Stimulated activated naive CD8-positive, alpha-beta T cell treated with anti-CD3 and anti-CD28 coated beads, Interleukin-15, amount 100 ng/mL, for 72 hours (primary cell): ENCODE data around the gene GLT8D1.
"Not testable (repeated sequence)": the region's sequence is repeated elsewhere in the genome, so short reads cannot be mapped to it uniquely, and the experiment has no call there.

ENCODE experiments used
- ATAC-seq: fragments of 150-1000 bp; cut with Tn5 transposase; 2 replicates; pipeline ENCODE4 v1.10.0; 2021; ENCODE audit warnings: mild to moderate bottlenecking, moderate library complexity
- DNase-seq, 2 donors: peaks; one replicate each; pipeline ENCODE4 v3.0.0; 2021 to 2022
- H3K27ac Mint-ChIP-seq, 2 donors: one replicate each; pipeline ENCODE4 v1.8.0; 2022; ENCODE audit warnings: mild to moderate bottlenecking in 2 of 2, mixed read lengths in 2 of 2, moderate library complexity in 2 of 2
- H3K27me3 Mint-ChIP-seq: one replicate; pipeline ENCODE4 v1.8.0; 2022; ENCODE audit warnings: mixed read lengths
- H3K4me1 Mint-ChIP-seq: one replicate; pipeline ENCODE4 v1.8.0; 2022; ENCODE audit warnings: mild to moderate bottlenecking, mixed read lengths
- H3K4me3 Mint-ChIP-seq, 2 donors: one replicate each; pipeline ENCODE4 v1.8.0; 2022; ENCODE audit warnings: mild to moderate bottlenecking in 2 of 2, mixed read lengths in 2 of 2, moderate library complexity in 1 of 2
- H3K9me3 Mint-ChIP-seq, 2 donors: one replicate each; pipeline ENCODE4 v1.8.0; 2022; ENCODE audit warnings: mixed read lengths in 2 of 2

GLT8D1 gene

DNA sequence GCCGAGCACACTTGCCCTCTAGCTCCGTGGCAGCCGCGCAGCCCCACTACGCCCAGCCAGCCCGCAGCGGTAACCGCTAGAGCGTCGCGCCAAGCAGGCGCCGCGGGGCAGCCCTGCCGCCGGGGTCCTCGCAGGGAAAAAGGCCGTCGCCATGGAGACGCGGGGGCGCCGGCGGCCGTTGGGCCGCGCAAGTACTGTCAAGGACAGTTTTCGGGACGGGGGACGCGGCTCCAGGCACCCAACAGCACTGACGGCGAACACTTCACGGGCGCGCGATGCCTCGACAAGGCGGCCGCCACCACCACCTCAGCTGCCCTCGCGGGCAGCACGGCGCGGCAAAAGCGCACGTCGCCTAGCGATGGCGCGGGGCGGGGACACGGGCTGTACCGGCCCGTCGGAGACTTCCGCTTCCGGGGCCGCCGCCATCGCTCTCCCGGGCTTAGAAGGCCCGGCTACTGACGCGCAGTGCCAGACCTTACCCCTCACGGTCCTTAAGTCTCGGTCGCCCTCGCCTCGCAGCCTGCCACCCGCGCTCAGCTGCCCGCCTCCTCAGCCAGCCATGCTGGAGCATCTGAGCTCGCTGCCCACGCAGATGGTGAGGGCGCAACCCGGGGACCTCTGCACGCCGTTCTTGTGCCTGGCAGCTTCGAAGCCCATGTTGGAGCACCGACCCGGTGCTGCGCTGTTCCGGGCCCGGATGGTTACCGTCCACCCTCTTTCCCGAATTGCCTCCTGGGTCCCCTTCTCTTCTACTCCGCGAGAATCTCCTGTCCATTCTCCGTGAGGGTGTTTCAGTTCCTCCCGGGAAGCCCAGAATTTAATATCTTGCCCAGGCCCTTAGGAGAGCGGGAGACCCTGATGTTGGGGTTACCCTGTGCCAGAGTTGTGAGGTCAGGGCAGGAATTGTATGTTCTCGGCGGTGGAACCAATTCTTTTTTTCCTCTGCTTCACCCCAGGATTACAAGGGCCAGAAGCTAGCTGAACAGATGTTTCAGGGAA lies at the start of gene GLT8D1, which contains the start of gene SPCS1:
GLT8D1 (minus strand) TSS at position 104 of the 999 bp plus-strand sequence. CDS start 5,331 bp downstream, outside the sequence.
SPCS1 (plus strand) TSS at position 419 of the 999 bp plus-strand sequence; CDS start at position 560, 141 bp downstream.
- Mint-ChIP-seq H3K27me3 (no peaks in the 10 kb centered on the region), H3K4me3 (peak within 1 kb of the TSS; percentile 97 to 98)
- peak; percentile 87 to 89 for DNase-seq

DNA sequence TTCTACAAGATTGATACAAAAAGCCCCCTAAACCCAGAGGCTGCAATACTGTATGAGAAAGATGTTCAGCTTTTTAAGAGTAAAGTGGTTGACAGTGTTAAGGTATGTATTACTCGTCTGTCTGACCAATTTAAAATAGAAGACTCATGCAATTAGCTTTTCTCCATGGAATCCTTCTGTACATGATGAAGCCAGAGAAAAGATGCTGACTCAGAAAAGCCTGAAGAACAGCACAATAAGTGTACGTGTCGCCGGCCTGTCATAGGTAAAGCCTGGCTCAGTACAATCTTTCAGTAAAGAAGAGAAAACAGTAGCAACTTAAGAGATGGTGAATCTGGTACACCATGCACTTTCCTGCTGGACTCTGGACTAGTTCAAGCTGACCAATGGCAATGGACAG lies 48.8 kb upstream of the GLT8D1 start:
- H3K4me3 Mint-ChIP-seq = no peak overlapping the region
- H3K27me3 Mint-ChIP-seq = no peaks in the 10 kb centered on the region
- H3K27ac Mint-ChIP-seq = no peak overlapping the region
- DNase-seq (no peak), ATAC-seq (no peak)
- no peaks in the 10 kb centered on the region for H3K9me3 Mint-ChIP-seq
- no peaks in the 10 kb centered on the region for H3K4me1 Mint-ChIP-seq

More for the DNA sequence above, at the start of gene GLT8D1, which contains the start of gene SPCS1:
- peaks cover 32% of the 10 kb centered on the region for H3K4me1 Mint-ChIP-seq
- no peaks in the 10 kb centered on the region for H3K9me3 Mint-ChIP-seq
- peak; percentile 96 for ATAC-seq
- H3K27ac Mint-ChIP-seq = peak within 1 kb of the TSS; percentile 94 to 97

- H3K4me3 Mint-ChIP-seq = no peak overlapping the region
- H3K27ac Mint-ChIP-seq = no peak overlapping the region
- H3K4me1 Mint-ChIP-seq = no peaks in the 10 kb centered on the region
- no peaks in the 10 kb centered on the region for H3K27me3 Mint-ChIP-seq
- H3K9me3 Mint-ChIP-seq = no peaks in the 10 kb centered on the region
- ATAC-seq (no peak), DNase-seq (no peak)
Observed at GRCh38 chr3:52752045-52752660, 46.6 kb upstream of the GLT8D1 start.

- Mint-ChIP-seq H3K27ac (no peak overlapping the region), H3K9me3 (no peaks in the 10 kb centered on the region), H3K4me1 (no peaks in the 10 kb centered on the region), H3K27me3 (no peaks in the 10 kb centered on the region), H3K4me3 (no peak overlapping the region)
- no peak for ATAC-seq
- no peak for DNase-seq
Observed at GRCh38 chr3:52743721-52744120, 38.1 kb upstream of the GLT8D1 start.

DNA sequence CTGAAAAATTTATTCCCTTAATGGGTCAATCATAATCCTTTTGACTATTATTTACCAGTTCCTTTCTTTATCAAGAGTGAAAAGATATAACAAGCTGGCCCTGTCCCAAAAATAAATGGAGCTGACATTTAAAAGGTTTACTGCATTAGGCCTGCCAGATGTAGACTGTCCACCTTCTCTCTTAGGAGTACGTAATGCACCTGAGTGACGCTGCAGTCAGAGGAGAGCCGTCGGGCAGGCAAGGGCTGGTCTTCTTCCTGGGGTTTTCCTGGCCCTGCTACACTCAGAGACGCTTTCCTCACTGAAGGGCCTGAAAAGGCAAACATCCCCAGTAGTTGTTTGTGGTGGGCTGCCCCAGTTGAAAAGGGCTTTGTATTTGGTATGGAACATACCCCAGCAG lies 37.6 kb upstream of the GLT8D1 start:
- no peaks in the 10 kb centered on the region for H3K4me1 Mint-ChIP-seq

GRCh38 chr3:52742418-52743041 lies 36.9 kb upstream of the GLT8D1 start:
- ATAC-seq = no peak
- H3K9me3 Mint-ChIP-seq = no peaks in the 10 kb centered on the region
- no peaks in the 10 kb centered on the region for H3K4me1 Mint-ChIP-seq
- DNase-seq = peak in 1 of 2 donors; percentile 4
- no peaks in the 10 kb centered on the region for H3K27me3 Mint-ChIP-seq
- no peak overlapping the region for H3K27ac Mint-ChIP-seq
- no peak overlapping the region for H3K4me3 Mint-ChIP-seq

More for the DNA sequence above, 37.6 kb upstream of the GLT8D1 start:
- Mint-ChIP-seq H3K27ac (peak overlapping the region in 1 of 2 donors; percentile 36), H3K27me3 (no peaks in the 10 kb centered on the region), H3K9me3 (no peaks in the 10 kb centered on the region), H3K4me3 (no peak overlapping the region)
- ATAC-seq (no peak), DNase-seq (no peak)

- Mint-ChIP-seq H3K9me3 (no peaks in the 10 kb centered on the region), H3K4me3 (no peak overlapping the region), H3K27me3 (no peaks in the 10 kb centered on the region), H3K27ac (no peak overlapping the region), H3K4me1 (no peaks in the 10 kb centered on the region)
- no peak for DNase-seq
- ATAC-seq = no peak
Observed at GRCh38 chr3:52739730-52740129, 34.1 kb upstream of the GLT8D1 start.

GRCh38 chr3:52733256-52733891 lies 27.8 kb upstream of the GLT8D1 start:
- Mint-ChIP-seq H3K9me3 (peaks cover 0 to 33% of the 10 kb centered on the region in 2 donors), H3K4me3 (no peak overlapping the region), H3K27ac (no peak overlapping the region), H3K27me3 (no peaks in the 10 kb centered on the region), H3K4me1 (peaks cover 10% of the 10 kb centered on the region)
- no peak for ATAC-seq
- DNase-seq = no peak

DNA sequence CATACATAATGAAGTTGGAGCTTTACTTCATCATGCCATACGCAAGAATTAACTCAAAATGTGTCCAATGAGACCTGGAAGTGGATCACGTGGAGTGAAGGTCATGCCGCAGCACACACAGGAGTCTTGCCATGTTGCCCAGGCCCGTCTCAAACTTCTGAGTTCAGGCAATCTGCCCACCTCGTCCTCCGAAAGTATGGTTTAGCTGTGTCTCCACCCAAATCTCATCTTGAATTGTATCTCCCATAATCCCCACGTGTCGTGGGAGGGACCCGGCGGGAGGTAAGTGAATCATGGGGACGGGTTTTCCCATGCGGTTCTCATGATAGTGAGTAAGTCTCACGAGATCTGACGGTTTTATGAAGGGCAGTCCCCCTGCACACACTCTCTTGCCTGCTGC lies 26.0 kb upstream of the GLT8D1 start:
- Mint-ChIP-seq H3K27me3 (no peaks in the 10 kb centered on the region), H3K9me3 (peaks cover 0 to 33% of the 10 kb centered on the region in 2 donors), H3K4me3 (no peak overlapping the region), H3K4me1 (peaks cover 10% of the 10 kb centered on the region), H3K27ac (no peak overlapping the region)
- DNase-seq (no peak), ATAC-seq (no peak)

DNA sequence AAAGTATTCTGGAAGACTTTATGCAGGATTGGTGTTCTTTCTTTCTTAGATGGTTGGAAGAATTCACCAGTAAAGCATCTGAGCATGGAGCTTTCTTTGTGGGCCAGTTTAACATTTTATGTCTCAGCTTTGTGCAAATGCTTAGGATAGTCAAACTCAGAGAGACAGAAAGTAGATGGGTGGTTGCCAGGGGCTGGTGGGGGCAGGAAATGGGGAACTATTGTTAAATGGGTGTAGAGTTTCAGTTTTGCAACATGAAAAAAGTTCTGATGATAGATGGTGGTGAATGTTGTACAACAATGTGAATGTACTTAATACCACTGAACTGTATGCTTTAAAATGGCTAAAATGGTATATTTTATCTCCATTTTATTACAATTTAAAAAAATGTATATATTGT lies 25.1 kb upstream of the GLT8D1 start:
- Mint-ChIP-seq H3K4me1 (peaks cover 10% of the 10 kb centered on the region), H3K27me3 (no peaks in the 10 kb centered on the region), H3K4me3 (no peak overlapping the region), H3K9me3 (peaks cover 0 to 33% of the 10 kb centered on the region in 2 donors), H3K27ac (no peak overlapping the region)
- DNase-seq (no peak), ATAC-seq (peak; percentile 37)

- peaks cover 0 to 33% of the 10 kb centered on the region in 2 donors for H3K9me3 Mint-ChIP-seq
- H3K27ac Mint-ChIP-seq, DNase-seq, H3K4me3 Mint-ChIP-seq, H3K27me3 Mint-ChIP-seq, ATAC-seq: not testable (repeated sequence)
- peaks cover 10% of the 10 kb centered on the region for H3K4me1 Mint-ChIP-seq
Observed at GRCh38 chr3:52728753-52729152, 23.2 kb upstream of the GLT8D1 start.

- ATAC-seq = no peak
- DNase-seq = no peak
- Mint-ChIP-seq H3K27me3 (no peaks in the 10 kb centered on the region), H3K9me3 (peaks cover 0 to 7% of the 10 kb centered on the region in 2 donors), H3K4me1 (peaks cover 25% of the 10 kb centered on the region), H3K4me3 (no peak overlapping the region), H3K27ac (no peak overlapping the region)
Observed at GRCh38 chr3:52724511-52724910, 18.9 kb upstream of the GLT8D1 start.

- Mint-ChIP-seq H3K4me3 (no peak overlapping the region), H3K4me1 (peaks cover 25% of the 10 kb centered on the region), H3K27ac (no peak overlapping the region), H3K27me3 (no peaks in the 10 kb centered on the region), H3K9me3 (peaks cover 0 to 3% of the 10 kb centered on the region in 2 donors)
- no peak for DNase-seq
- ATAC-seq = no peak
Observed at GRCh38 chr3:52723935-52724334, 18.3 kb upstream of the GLT8D1 start.

DNA sequence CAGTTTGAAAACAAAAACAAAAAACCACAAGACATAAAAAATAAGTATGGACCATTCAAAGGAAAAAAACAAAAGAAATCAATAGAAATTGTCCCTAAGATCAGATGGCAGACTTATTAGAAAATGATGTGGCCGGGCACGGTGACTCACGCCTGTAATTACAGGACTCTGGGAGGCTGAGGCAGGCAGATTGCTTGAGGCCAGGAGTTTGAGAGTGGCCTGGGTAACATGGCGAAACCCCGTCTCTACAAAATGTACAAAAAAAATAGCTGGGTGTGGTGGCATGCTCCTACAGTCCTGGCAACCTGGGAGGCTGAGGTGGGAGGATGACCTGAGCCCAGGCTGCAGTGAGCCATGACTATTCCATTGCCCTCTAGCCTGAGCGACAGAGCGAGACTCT lies 16.9 kb upstream of the GLT8D1 start:
- Mint-ChIP-seq H3K27ac (no peak overlapping the region), H3K4me3 (no peak overlapping the region), H3K27me3 (no peaks in the 10 kb centered on the region), H3K9me3 (no peaks in the 10 kb centered on the region), H3K4me1 (peaks cover 25% of the 10 kb centered on the region)
- DNase-seq (no peak), ATAC-seq (no peak)

GRCh38 chr3:52721730-52722008 lies 16.1 kb upstream of the GLT8D1 start:
- ATAC-seq (peak; percentile 40), DNase-seq (no peak)
- H3K4me3 Mint-ChIP-seq = no peak overlapping the region
- peak overlapping the region in 1 of 2 donors; percentile 8 for H3K27ac Mint-ChIP-seq
- no peaks in the 10 kb centered on the region for H3K27me3 Mint-ChIP-seq
- no peaks in the 10 kb centered on the region for H3K9me3 Mint-ChIP-seq
- peaks cover 25% of the 10 kb centered on the region for H3K4me1 Mint-ChIP-seq
